ENCODE measurements around the gene DCDC1.

GRCh38 chr11:30818721-30819120 is 550.8 kb downstream of the DCDC1 start:
- TF ChIP-seq CTCF (conservative IDR thresholded peaks at IDR 0.05; ENCODE audit: low read depth, low read length) (no peak), EZH2 (IDR thresholded peaks at IDR 0.05; ENCODE audit: borderline replicate concordance, low read depth, low read length, poor library complexity, severe bottlenecking) (no peak)

All from A673 (cell line).